ENCODE results near the gene GPC6.

DNA sequence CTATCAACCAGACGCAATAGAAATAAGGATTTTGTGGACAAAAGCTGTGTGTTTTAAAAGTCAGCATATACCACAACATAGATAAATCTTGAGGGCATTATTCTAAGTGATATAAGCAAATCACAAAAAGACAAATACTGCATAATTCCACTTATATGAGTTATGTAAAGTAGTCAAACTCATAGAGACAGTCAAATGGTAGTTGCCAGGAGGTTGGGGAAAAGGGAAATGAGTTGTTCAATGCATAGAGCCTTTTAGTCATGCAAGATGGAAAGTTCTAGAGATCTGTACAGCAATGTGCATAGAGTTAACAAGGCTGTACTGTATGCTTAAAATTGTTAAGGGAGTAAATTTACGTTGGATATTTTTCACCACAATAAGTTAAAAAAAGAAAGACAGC is 1008.1 kb downstream of the GPC6 start:
- TF ChIP-seq, protein P1, sequence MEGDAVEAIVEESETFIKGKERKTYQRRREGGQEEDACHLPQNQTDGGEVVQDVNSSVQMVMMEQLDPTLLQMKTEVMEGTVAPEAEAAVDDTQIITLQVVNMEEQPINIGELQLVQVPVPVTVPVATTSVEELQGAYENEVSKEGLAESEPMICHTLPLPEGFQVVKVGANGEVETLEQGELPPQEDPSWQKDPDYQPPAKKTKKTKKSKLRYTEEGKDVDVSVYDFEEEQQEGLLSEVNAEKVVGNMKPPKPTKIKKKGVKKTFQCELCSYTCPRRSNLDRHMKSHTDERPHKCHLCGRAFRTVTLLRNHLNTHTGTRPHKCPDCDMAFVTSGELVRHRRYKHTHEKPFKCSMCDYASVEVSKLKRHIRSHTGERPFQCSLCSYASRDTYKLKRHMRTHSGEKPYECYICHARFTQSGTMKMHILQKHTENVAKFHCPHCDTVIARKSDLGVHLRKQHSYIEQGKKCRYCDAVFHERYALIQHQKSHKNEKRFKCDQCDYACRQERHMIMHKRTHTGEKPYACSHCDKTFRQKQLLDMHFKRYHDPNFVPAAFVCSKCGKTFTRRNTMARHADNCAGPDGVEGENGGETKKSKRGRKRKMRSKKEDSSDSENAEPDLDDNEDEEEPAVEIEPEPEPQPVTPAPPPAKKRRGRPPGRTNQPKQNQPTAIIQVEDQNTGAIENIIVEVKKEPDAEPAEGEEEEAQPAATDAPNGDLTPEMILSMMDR (IDR thresholded peaks at IDR 0.05): no peak
- no peak for TF ChIP-seq POLR2AphosphoS5 (IDR thresholded peaks at IDR 0.05)
- TF ChIP-seq POLR2A (IDR thresholded peaks at IDR 0.05): no peak
